T follicular helper cell (primary cell): ENCODE data around the gene SMLR1.

Source experiments
- DNase-seq: peaks from one replicate; pipeline ENCODE4 v3.0.0-alpha.2; 2020; ENCODE audit warnings: low read depth

The SMLR1 gene

DNA sequence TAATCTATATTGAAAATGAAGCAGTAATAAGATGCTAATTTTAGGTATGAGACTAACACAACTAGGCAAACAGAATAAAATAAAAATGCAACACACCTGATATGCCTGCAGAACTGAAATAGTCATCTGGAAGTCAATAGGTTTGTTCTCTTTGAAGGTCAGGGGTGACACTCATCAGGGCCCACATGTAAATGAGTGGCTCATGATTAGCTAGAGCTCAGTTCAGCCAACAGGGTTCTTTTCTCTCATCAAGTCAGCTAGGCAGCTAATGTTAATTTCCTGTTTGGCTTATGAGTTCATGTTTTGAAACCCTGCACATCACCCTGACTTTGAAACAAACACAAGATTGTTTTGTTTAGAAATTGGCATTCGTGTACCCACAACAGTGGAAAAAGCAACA, 23.8 kb downstream of the SMLR1 start:
- no peak for DNase-seq

DNA sequence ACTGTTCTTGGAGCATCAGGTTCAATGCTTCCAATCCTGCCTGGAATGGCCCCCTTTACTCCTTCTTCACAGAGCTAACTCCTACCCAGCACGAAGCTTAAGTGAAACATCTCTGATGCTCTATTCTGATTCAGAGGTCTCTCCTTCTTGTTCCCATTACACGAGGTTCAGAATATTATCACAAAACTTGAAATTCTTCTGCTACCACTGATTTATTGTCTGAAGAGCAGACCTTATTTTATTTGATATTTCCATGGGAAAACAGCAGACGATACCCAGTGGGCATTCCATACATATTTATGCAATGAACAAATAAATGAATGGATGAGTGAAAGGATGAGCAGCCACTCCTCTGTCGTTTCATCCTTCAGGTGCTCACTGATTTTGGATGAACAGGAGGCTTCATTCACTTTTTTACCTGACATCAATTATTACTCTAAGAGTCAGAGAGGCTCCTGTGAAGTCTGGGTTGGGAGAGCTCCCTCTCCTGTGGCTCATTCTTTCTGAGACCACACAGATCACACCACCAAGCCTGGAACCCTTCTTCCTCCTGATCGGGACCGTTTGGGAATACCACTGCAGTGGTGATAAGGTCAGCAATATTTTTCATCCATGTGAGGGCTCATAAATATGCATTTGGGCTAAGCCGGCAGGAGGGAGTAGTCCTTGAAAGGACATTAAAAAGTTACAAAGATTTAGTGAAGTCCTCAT, 25.8 kb downstream of the SMLR1 start:
- DNase-seq = no peak

DNA sequence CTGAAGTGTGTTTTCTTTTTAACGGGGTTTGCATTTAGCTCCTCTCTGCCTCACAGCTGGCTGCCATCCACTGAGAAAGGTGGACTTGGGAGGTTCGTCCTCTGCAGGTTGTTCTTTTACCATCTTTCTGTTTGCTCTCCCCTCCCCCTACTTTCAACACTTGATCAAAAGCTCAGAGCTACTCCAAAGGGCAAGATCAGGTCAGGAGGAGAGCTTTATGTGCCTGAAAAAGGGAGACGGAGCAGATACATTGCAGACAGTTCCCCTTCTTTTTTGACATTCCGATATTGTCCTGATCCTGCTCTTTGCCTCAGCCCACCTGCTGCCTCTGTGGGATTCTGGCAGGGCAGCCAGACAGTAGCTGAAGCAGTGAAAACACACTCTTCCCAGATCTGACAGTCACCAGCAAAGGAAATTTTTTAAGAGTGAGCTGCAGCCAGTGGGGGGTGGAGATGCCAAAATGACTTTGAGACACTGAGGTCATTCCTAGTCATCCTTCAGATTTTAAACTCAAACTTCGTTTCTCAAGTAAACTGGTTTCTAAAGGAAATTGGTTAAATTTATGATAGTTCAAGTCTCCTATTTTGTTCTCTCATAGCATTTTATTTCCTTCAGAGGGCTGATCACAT, 26.5 kb downstream of the SMLR1 start:
- DNase-seq = no peak

DNA sequence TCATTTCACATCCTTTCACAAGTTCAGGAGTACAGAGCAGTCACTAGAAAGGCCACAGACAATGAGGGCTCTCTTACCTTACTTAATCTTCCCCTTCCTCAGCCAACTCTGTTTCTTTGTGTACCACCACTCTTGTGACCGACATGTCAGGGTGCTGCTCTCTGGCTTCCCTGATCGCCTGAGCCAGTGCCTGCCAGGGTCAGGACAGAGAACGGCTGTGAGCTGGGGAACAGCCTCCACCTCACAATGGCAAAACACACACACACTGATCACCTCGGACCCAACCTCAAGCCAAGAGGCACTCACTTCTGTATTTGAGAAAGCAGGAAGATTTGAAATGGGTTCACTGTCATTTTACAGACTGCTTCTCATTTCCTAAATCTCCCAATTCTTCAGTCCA, 30.8 kb downstream of the SMLR1 start:
- no peak for DNase-seq

DNA sequence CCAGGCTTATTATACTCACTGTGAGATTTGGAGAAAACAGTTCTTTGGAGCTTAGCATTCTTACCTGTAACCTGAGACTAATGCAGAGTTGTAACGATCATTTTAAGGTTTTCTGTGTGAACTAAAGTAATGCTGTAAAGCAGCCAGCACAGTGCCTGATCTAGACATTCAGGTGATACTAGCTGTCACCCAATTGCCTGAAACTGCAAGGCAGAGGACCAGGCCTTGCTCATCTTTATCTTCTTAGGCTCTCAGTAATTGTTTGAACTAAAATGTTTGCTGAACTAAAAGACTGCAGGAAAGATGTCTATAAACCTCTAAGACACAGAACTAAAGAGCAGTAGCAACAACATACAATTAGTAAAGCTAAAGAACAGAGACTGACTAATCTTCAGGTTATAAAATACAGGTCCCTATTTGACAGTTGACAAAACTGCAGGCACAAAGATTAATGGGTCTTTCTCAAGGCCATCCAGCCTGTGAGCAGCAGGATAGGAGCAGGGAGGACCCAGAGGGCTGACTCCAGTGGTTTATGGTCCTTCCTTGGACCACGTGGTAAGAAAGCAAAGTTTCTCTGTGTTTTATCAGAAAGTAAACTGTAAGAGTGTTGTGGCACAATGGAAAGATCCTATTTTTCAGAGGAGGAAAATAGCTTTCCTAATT, 31.4 kb downstream of the SMLR1 start:
- DNase-seq = no peak

DNA sequence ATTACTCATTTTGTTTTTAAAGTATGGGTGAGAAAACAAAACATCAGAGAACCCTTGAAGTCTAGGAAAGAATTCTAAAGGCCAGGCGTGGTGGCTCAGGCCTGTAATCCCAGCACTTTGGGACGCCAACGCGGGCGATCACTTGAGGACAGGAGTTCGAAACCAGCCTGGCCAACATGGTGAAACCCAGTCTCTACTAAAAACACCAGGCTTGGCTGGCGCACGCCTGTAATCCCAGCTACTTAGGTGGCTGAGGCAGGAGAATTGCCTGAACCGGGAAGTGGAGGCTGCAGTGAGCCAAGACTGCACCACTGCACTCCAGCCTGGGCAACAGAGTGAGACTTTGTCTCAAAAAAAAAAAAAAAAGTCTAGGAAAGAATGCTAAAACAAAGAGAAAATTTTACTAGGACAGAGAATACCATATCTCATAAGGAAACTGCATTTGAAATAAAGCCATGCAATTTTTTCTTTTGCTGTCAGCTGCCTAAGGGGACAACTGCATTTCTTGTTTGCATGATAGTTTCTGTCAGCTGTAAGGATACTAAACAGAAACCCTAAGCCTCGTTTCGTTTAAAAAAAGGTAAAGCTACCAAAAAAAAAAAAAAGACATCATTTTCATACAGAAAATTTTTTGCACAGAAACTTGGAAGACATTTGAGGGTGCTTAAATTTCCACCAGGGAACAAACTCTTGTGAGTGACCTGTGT, 32.1 kb downstream of the SMLR1 start:
- DNase-seq = no peak

DNA sequence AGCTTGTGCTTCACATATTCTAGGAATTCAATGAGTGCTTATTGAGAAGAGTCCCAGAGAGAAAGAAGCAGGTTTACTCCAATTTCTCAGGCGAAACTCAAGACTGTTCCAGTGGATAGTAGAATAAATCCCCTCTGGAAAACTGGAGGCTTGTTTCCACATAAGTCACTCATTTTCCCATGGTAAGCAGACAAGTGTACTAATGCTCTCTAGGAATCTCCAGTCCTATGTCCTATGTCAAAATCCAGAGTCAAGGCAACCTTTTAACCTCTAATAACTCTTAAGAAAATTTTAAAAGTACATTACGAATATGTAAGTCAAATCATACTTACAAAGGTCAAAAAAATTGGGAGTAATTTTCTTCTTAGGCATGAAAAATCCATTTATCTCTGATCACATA, 35.2 kb downstream of the SMLR1 start:
- DNase-seq = no peak

DNA sequence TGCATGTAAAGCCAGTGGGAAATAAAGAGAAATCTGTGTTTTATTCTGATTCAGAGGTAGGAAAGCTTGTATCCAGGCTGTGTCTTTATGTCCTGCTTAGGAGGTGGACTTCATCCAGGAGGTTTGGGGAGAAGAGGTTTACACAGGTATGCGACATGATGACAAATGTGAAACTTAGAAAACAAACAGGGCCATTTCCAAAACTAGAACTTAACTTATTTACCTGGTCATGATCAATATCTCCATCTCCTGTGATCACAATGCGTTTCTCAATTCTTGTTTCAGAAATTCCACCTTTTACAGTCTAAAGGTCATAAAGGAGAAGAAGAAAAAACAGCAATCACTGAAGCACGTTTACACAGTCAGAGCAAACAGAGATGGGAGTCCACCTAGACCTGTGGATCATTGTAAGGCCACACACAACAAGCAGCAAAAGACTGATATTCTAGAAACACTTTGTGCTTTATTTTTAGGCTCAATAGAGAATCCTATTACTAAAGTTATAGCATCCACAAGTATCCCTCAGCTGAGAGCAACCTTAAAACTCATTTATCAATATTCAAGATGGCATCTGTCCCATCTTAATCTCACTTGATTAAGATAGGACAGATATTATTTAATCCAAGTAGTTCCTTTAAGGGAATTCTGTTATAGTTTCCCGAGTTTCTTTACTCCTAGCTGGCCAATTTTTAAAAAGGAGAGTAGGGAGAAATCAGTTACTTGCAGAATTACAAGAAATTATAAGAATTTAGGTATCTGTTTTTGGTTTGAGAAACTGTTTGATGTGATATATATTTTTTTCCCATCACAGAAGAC, 36.4 kb downstream of the SMLR1 start:
- DNase-seq = no peak

DNA sequence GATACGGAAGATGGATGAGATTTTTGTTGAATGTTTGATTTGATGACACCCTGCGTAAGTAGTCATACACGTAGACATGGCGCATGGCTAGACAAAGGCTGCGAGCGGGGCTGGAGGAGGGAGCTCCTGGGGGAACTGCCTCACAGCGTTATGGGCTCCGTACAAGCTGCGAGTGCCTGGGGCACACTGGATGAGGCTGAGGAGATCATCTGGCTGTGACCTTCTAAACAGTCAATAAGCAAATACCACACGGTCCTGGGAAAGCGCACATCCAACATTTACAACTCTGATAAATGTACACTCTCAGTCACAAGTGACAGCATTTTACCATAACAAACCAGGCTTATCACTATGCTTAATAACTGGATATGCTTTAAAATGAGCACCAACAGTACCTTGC, 37.1 kb downstream of the SMLR1 start:
- no peak for DNase-seq

DNA sequence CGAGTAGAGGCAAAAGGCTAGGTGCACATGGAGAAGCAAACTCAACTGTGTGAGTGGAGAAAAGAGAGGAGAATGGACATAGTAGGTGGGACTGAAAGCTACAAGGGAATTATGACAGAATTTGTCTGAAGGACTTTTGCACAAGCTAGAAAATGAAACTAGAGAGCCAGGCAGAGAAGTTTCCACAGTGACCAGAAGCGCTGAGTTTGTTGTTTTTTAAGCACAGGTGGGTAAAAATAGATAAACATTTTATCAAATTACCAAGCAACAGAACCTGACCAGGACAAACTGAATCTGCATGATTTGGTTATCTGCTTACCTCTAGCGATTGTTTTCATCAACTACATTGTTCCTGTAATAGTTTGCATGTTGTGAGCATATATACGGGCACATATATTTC, 38.6 kb downstream of the SMLR1 start:
- DNase-seq = no peak

DNA sequence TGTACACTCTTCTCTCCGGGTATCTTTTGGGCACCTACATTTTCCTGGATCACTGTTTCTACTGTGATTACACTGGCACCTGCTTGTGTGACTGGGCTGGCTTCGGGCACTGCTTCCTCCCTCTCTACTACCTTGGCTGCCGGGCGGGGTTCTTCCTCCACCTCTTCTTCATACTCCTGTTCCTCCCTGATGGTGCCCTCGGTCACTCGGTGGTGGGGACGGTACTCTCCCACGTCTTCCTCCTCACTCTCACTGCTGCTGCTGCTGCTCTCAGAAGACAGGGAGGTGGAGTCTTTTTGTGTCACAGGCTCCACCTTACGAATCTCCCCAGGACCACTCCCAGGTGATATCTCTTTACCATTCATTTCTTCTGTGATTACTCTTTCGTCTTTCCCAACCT, 42.5 kb downstream of the SMLR1 start:
- no peak for DNase-seq

DNA sequence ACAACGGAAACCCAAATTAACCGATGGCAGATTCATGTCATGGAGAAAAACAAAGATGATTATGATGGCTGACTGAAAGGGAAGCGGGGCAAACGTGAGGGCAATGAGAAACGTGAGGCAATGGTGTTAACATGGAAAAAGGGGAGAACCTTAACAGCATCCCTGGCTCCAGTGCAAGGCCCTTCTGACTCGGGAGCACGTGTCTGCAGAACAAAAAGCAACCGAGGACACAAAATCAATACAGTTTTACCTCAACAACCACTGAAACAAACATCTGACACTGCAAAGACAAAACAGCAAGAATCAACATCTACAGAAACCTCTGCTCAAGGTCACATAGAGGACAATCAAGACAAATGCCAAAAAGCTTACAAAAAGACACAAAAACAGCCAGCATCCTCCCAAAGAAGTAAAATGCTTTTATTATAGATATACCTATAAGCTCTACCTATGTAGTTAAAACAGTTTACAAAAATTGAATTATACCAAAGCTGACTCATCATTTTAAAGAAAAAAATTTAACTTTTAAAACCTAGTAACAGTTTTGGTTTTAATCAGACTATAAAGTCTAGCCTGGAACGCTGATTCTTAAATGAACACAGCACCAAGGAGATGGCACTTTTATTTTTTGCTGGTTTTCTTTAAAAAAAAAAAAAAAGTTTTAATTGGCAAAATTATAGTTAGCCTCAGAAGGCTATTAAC, 43.1 kb downstream of the SMLR1 start:
- no peak for DNase-seq

DNA sequence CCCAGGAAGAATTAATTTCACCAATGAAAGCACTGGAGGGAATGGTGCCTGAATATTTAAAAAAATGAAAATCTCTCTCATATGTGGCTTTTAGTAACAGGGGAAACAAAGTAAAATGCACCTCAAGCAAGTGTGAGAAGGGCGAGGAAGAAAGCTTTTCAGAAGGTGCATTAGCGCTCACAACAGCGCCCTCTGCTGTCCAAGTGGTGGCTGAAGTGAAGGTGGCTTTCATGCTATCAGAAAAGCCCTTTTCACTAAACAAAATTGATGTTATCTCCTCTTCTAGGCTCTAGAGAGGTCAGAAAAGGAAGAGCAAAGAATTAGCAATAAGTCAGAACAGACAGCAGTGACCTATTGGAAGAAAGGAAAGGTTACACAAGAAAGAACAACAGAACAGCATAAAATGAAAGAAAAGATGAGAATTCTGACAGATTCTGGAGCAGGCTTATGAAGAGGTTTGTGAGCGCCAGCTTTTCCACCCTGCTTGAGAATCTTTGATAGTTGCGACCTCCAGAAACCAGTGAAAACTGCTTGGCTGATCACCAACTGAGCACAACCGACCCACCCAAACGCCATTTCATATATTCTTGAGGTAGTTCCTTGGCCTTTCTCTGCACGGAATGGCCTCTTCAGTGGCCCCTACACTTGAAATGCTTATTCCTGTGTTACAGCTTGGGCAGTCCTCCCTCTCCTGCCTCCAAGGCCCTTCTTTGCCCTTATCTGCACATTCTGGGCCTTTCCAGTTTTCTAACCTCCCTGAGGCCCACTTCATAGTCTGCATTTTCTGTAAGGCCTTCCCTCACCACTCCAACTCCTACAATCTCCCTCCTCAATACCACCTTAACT, 45.3 kb downstream of the SMLR1 start:
- DNase-seq = peak; percentile 51

DNA sequence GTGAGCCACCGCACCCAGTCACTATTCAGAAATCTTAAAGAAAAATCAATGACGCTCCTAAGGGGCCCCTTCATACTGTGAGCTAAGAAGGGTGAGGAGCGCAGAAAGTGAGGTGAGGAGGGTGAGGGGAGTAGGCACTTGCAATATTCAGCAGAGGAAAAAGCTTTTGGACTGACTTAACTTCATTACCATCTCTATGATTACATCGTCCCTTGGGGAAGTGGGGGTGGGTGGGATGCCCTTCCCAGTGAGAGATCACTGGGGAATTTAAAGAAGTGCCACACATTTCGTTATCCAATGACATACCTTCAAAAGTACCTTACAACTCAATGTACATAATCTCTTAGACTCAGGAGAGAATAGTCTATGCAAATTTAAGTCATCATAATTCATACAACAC, 46.5 kb downstream of the SMLR1 start:
- DNase-seq = no peak

DNA sequence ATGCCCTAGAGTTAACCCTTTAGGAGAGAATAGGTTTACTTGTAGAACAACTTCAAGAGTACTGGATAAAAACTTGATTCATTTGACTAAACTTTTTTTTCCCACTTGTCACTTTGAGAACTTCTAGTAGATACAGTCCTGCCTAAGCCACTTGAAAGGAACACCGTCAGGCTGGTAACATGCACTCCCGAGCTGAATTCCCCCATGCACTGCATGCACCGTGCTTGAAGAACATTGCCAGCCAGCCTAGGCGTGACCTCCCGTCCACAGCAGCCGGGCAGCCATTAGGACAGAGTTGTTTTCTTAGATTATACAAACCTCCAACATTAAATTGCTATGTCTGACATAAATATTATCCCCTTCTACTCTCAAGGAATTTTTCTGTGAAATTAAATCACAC, 52.6 kb downstream of the SMLR1 start:
- no peak for DNase-seq

DNA sequence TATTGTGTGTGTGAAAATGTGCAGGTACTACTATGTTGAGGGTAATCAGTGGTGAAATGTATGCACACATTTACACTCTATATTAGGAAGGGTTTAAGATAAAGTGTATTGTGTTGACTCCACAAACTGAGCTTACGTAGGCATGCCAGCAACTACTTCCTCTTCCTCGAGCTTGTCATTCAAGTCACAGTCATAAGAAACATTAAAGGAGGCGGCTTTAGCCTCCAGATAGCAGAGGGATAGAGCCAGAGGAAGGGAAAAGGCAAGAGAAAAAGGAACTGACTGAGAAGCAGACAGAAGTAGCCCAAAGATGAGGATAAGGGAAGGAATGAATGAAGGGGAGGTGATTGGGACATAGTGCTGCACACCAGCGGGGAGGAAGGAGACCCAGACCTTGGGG, 55.2 kb downstream of the SMLR1 start:
- DNase-seq = no peak

DNA sequence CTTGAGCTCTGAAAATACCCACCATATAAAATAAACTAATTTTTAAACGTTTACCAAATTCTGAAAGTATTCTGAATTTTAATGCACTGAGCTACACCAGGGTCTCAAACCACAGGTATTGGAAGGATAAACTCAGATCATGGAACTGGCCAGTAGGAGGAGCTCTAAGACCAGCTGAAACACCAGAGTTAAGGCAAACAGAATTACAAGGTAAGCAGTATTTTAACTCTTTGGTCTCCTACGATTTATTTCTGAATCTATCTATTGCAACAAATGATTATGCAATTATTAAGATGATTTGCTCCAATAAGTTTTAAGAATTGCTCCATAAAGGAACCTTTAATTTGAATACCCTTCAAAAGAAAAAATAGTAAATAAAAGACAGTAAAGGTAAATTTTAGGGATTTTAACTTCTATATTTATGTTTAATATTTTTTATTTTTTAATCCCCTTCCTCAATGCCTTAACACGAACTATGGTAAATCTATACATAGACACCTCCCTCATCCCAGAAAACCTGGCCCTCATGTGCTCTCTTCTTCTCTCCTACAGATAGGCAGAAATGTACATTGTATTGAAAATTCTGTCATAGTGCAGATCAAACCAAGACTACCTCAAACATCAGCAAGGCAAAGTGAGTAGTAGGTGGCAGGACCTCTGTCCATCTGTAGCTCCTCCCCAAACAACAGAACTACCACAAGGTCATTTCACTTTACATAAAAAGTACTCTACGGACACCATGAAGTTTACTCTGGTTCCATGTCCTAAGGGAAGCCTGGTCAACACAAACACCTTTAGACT, 58.4 kb downstream of the SMLR1 start:
- peak; percentile 68 for DNase-seq
